ENCODE measurements around the gene PDCL2. TPM values are rescaled to one million over a fixed set of nuclear protein-coding genes. Genes with fewer than 3 reads are reported as not detected.

The PDCL2 gene
- total RNA-seq, 4 donors from 2014 or later: not detected

GRCh38 chr4:55615008-55615407 lies 23.0 kb upstream of the PDCL2 start:
- TF ChIP-seq CTCF (IDR thresholded peaks at IDR 0.05) (no peak), EP300 (IDR thresholded peaks at IDR 0.05) (no peak), POLR2A (IDR thresholded peaks at IDR 0.05) (no peak)
- no peak overlapping the region for H3K4me3 ChIP-seq
- no peaks in the 10 kb centered on the region for H3K9me3 ChIP-seq
- no peak overlapping the region for H3K27ac ChIP-seq
- H3K4me1 ChIP-seq: no peaks in the 10 kb centered on the region
- DNase-seq (ENCODE audit: low spot score in 2 of 2): no peak
- 91 to 93% methylated on average over 3 of the region's 3 CpGs for WGBS, 2 donors
- no peaks in the 10 kb centered on the region for H3K27me3 ChIP-seq
- H3K36me3 ChIP-seq: no peaks in the 10 kb centered on the region

GRCh38 chr4:55613621-55614020 lies 21.6 kb upstream of the PDCL2 start:
- Histone ChIP-seq H3K27me3 (no peaks in the 10 kb centered on the region), H3K36me3 (no peaks in the 10 kb centered on the region), H3K9me3 (no peaks in the 10 kb centered on the region), H3K4me3 (no peak overlapping the region), H3K4me1 (no peaks in the 10 kb centered on the region), H3K27ac (no peak overlapping the region)
- TF ChIP-seq EP300 (IDR thresholded peaks at IDR 0.05) (no peak), POLR2A (IDR thresholded peaks at IDR 0.05) (no peak), CTCF (IDR thresholded peaks at IDR 0.05) (no peak)
- WGBS, 2 donors: 78 to 91% methylated on average over 3 of the region's 3 CpGs
- DNase-seq (ENCODE audit: low spot score in 2 of 2): no peak

- TF ChIP-seq POLR2A (IDR thresholded peaks at IDR 0.05): no peak
- TF ChIP-seq EP300 (IDR thresholded peaks at IDR 0.05): no peak
- no peak for TF ChIP-seq CTCF (IDR thresholded peaks at IDR 0.05)
- Histone ChIP-seq H3K27me3 (no peaks in the 10 kb centered on the region), H3K4me3 (no peak overlapping the region), H3K36me3 (no peaks in the 10 kb centered on the region), H3K4me1 (no peaks in the 10 kb centered on the region), H3K27ac (no peak overlapping the region), H3K9me3 (no peaks in the 10 kb centered on the region)
- 70 to 77% methylated on average over 3 of the region's 3 CpGs for WGBS, 2 donors
- DNase-seq (ENCODE audit: low spot score in 2 of 2): no peak
These were observed 20.3 kb upstream of the PDCL2 start for GRCh38 chr4:55612341-55612740.

GRCh38 chr4:55611358-55612059 lies 19.5 kb upstream of the PDCL2 start:
- WGBS, 2 donors: 89 to 94% methylated on average over 3 of the region's 3 CpGs
- TF ChIP-seq POLR2A (IDR thresholded peaks at IDR 0.05) (no peak), EP300 (IDR thresholded peaks at IDR 0.05) (no peak)
- Histone ChIP-seq H3K4me1 (no peaks in the 10 kb centered on the region), H3K4me3 (no peak overlapping the region), H3K9me3 (no peaks in the 10 kb centered on the region), H3K27ac (no peak overlapping the region), H3K27me3 (no peaks in the 10 kb centered on the region), H3K36me3 (no peaks in the 10 kb centered on the region)
- DNase-seq (ENCODE audit: low spot score in 2 of 2): no peak

GRCh38 chr4:55610381-55610780 lies 18.3 kb upstream of the PDCL2 start:
- Histone ChIP-seq H3K27ac (no peak overlapping the region), H3K36me3 (no peaks in the 10 kb centered on the region), H3K9me3 (no peaks in the 10 kb centered on the region), H3K27me3 (no peaks in the 10 kb centered on the region), H3K4me1 (no peaks in the 10 kb centered on the region), H3K4me3 (no peak overlapping the region)
- TF ChIP-seq POLR2A (IDR thresholded peaks at IDR 0.05): no peak
- DNase-seq (ENCODE audit: low spot score in 2 of 2): no peak
- WGBS, 2 donors: 96 to 98% methylated on average over 2 of the region's 2 CpGs

- no peaks in the 10 kb centered on the region for H3K4me1 ChIP-seq
- no peak for DNase-seq (ENCODE audit: low spot score in 2 of 2)
- H3K36me3 ChIP-seq: no peaks in the 10 kb centered on the region
- H3K27ac ChIP-seq: no peak overlapping the region
- H3K27me3 ChIP-seq: no peaks in the 10 kb centered on the region
- WGBS, 2 donors: 66 to 77% methylated on average over 6 of the region's 6 CpGs
- TF ChIP-seq POLR2A (IDR thresholded peaks at IDR 0.05) (no peak), CTCF (IDR thresholded peaks at IDR 0.05) (no peak), EP300 (IDR thresholded peaks at IDR 0.05) (no peak)
- H3K4me3 ChIP-seq: no peak overlapping the region
- H3K9me3 ChIP-seq: no peaks in the 10 kb centered on the region
These were observed 17.4 kb upstream of the PDCL2 start for GRCh38 chr4:55609393-55609866.
